SJCRH30 (cell line): ENCODE data around the gene INTS3. TPM values are rescaled to one million over a fixed set of nuclear protein-coding genes. Genes with fewer than 3 reads are reported as not detected.
"Not testable (repeated sequence)": the region's sequence is repeated elsewhere in the genome, so short reads cannot be mapped to it uniquely, and the experiment has no call there.

ENCODE experiments used
- DNase-seq, 2 experiments: peaks; one replicate each; pipeline ENCODE4 v3.0.0-alpha.2; 2015 to 2020
- H3K27ac ChIP-seq: fragments of 250-450 bp; sonication (Bioruptor Pico); 2 replicates; pipeline ENCODE4 v1.5.1; 2020; ENCODE audit warnings: mild to moderate bottlenecking, moderate library complexity
- H3K27me3 ChIP-seq: fragments of 250-450 bp; sonication (Bioruptor Pico); 2 replicates; pipeline ENCODE4 v1.5.1; 2020; ENCODE audit warnings: mild to moderate bottlenecking, moderate library complexity
- H3K36me3 ChIP-seq: fragments of 250-450 bp; sonication (Bioruptor Pico); 2 replicates; pipeline ENCODE4 v1.5.1; 2020; ENCODE audit warnings: mild to moderate bottlenecking, moderate library complexity
- H3K4me1 ChIP-seq: fragments of 250-450 bp; sonication (Bioruptor Pico); 2 replicates; pipeline ENCODE4 v1.5.1; 2020; ENCODE audit warnings: mild to moderate bottlenecking, moderate library complexity
- H3K4me3 ChIP-seq: fragments of 250-450 bp; sonication (Bioruptor Pico); 2 replicates; pipeline ENCODE4 v1.5.1; 2020; ENCODE audit warnings: mild to moderate bottlenecking, moderate library complexity
- H3K9me3 ChIP-seq: fragments of 250-450 bp; sonication (Bioruptor Pico); replicated peaks from 2 replicates; pipeline ENCODE4 v1.5.1; 2020; ENCODE audit warnings: mild to moderate bottlenecking, moderate library complexity
- total RNA-seq: library from RNA; depleted of rRNA; stranded (reverse); fragments of >200 nt; shearing (Covaris generic); gene quantifications from 2 replicates; pipeline ENCODE4 v1.2.3, GENCODE V29; 2014

The INTS3 gene
- total RNA-seq, 1 experiment from 2014 or later: 28.5 TPM

DNA sequence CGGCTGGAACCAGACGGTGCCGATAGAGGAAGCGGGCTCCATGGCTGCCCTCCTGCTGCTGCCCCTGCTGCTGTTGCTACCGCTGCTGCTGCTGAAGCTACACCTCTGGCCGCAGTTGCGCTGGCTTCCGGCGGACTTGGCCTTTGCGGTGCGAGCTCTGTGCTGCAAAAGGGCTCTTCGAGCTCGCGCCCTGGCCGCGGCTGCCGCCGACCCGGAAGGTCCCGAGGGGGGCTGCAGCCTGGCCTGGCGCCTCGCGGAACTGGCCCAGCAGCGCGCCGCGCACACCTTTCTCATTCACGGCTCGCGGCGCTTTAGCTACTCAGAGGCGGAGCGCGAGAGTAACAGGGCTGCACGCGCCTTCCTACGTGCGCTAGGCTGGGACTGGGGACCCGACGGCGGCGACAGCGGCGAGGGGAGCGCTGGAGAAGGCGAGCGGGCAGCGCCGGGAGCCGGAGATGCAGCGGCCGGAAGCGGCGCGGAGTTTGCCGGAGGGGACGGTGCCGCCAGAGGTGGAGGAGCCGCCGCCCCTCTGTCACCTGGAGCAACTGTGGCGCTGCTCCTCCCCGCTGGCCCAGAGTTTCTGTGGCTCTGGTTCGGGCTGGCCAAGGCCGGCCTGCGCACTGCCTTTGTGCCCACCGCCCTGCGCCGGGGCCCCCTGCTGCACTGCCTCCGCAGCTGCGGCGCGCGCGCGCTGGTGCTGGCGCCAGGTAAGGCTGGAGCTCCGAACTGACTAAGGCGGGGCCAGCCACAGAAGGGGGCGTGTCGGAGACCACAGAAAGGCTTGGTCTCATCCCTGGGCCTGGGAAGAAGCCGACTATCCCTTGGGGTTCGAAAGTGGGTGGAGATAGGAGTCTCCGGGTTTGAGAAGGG lies 47.8 kb downstream of the INTS3 start:
- H3K27ac ChIP-seq: no peak overlapping the region
- peak; percentile 19 to 21 for DNase-seq

DNA sequence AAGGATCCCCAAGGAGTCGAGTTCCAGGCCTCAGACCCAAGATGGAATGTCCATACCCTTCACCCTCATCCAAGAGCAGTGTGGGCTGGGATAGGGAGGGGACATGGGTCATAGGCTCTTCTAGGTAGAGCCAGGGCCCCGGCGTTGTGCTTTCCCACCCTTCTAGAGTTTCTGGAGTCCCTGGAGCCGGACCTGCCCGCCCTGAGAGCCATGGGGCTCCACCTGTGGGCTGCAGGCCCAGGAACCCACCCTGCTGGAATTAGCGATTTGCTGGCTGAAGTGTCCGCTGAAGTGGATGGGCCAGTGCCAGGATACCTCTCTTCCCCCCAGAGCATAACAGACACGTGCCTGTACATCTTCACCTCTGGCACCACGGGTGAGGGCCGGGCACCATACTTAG lies 48.5 kb downstream of the INTS3 start:
- H3K27ac ChIP-seq: no peak overlapping the region
- no peaks in the 10 kb centered on the region for H3K9me3 ChIP-seq
- no peak for DNase-seq
- no peak overlapping the region; the same call in 1 of the 2 replicates for H3K4me3 ChIP-seq
- no peaks in the 10 kb centered on the region for H3K4me1 ChIP-seq
- H3K27me3 ChIP-seq: no peaks in the 10 kb centered on the region
- no peaks in the 10 kb centered on the region for H3K36me3 ChIP-seq

More for the DNA sequence above, 47.8 kb downstream of the INTS3 start:
- no peaks in the 10 kb centered on the region for H3K9me3 ChIP-seq
- H3K36me3 ChIP-seq: no peaks in the 10 kb centered on the region
- no peaks in the 10 kb centered on the region for H3K4me1 ChIP-seq
- H3K4me3 ChIP-seq: peak overlapping the region; percentile 49
- H3K27me3 ChIP-seq: no peaks in the 10 kb centered on the region

DNA sequence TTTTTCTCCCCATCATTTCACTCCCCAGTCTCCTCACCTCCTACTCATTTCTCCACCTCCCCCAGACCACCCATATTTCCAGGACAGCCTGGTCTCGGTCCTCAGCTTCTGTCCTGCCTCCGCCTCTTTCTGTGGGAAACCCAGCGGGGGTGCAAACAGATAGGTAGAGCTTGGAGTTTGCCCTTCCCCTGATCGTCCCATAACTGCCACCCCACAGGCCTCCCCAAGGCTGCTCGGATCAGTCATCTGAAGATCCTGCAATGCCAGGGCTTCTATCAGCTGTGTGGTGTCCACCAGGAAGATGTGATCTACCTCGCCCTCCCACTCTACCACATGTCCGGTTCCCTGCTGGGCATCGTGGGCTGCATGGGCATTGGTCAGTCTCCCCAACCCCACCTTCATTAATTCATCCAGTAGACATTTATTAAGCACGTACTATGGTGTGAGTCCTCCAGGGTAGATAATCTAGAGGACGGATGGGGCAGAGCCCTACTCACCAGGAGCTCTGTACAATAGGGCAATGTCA lies 49.1 kb downstream of the INTS3 start:
- H3K4me3 ChIP-seq: no peak overlapping the region
- H3K4me1 ChIP-seq: no peaks in the 10 kb centered on the region
- H3K27ac ChIP-seq: no peak overlapping the region
- no peaks in the 10 kb centered on the region for H3K27me3 ChIP-seq
- H3K36me3 ChIP-seq: no peaks in the 10 kb centered on the region
- no peak for DNase-seq
- H3K9me3 ChIP-seq: no peaks in the 10 kb centered on the region

DNA sequence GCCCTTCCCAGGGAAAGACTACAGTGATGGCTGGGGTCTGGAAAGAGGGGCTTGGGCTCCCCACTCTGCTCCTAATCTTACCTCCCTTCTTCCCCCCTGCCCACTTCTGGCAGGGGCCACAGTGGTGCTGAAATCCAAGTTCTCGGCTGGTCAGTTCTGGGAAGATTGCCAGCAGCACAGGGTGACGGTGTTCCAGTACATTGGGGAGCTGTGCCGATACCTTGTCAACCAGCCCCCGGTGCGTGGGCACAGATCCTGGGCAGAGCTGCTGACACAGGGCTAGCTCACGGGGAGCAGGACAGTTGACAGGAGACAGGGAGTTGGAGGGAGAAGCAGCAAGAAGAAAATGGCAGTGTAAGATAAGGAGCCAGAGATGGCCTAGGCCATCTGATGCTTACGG lies 49.8 kb downstream of the INTS3 start:
- no peak for DNase-seq
- Histone ChIP-seq H3K4me1 (no peaks in the 10 kb centered on the region), H3K36me3 (no peaks in the 10 kb centered on the region), H3K9me3 (no peaks in the 10 kb centered on the region), H3K27me3 (no peaks in the 10 kb centered on the region), H3K4me3 (no peak overlapping the region), H3K27ac (no peak overlapping the region)

DNA sequence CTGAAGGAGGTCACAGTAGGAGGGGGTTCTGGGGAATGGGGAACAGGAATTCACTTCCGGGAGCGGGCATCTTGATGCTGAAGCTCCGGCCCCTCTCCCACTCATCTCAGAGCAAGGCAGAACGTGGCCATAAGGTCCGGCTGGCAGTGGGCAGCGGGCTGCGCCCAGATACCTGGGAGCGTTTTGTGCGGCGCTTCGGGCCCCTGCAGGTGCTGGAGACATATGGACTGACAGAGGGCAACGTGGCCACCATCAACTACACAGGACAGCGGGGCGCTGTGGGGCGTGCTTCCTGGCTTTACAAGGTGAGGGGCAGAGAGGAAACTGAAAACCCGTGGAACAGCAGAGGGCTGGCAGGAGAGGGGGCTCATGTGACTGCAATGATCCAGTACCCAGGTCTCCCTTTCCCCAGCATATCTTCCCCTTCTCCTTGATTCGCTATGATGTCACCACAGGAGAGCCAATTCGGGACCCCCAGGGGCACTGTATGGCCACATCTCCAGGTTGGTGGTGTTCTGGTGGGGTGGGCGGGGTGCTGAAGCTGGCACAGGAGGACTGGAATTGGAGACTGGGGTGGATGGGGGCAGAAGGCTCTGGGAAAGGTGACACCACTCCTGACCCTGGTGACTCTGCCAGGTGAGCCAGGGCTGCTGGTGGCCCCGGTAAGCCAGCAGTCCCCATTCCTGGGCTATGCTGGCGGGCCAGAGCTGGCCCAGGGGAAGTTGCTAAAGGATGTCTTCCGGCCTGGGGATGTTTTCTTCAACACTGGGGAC lies 50.4 kb downstream of the INTS3 start:
- Histone ChIP-seq H3K27ac (no peak overlapping the region), H3K4me1 (no peaks in the 10 kb centered on the region), H3K4me3 (no peak overlapping the region), H3K36me3 (no peaks in the 10 kb centered on the region), H3K27me3 (no peaks in the 10 kb centered on the region), H3K9me3 (no peaks in the 10 kb centered on the region)
- no peak for DNase-seq

DNA sequence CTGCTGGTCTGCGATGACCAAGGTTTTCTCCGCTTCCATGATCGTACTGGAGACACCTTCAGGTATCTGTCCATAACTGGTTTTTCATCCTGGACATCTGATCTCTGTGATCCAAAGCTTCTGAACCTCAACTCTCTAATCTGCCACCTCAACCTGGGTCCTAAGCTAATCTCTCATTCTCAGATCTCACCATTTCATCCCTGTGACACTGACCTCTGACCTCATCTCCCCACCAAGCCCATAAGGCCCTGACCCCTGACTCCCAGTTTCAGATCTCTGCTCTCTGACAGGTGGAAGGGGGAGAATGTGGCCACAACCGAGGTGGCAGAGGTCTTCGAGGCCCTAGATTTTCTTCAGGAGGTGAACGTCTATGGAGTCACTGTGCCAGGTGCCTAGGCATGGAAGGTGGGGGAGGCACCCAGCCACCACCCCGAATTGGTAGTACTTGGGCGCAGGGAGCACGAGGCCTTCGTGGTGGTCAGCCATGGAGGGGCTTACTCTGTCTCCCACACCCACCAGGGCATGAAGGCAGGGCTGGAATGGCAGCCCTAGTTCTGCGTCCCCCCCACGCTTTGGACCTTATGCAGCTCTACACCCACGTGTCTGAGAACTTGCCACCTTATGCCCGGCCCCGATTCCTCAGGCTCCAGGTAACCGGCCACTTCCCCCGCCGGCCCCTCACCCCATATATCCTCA lies 51.1 kb downstream of the INTS3 start:
- Histone ChIP-seq H3K4me3 (no peak overlapping the region), H3K36me3 (no peaks in the 10 kb centered on the region), H3K27ac (no peak overlapping the region), H3K27me3 (no peaks in the 10 kb centered on the region), H3K9me3 (no peaks in the 10 kb centered on the region), H3K4me1 (no peaks in the 10 kb centered on the region)
- no peak for DNase-seq

DNA sequence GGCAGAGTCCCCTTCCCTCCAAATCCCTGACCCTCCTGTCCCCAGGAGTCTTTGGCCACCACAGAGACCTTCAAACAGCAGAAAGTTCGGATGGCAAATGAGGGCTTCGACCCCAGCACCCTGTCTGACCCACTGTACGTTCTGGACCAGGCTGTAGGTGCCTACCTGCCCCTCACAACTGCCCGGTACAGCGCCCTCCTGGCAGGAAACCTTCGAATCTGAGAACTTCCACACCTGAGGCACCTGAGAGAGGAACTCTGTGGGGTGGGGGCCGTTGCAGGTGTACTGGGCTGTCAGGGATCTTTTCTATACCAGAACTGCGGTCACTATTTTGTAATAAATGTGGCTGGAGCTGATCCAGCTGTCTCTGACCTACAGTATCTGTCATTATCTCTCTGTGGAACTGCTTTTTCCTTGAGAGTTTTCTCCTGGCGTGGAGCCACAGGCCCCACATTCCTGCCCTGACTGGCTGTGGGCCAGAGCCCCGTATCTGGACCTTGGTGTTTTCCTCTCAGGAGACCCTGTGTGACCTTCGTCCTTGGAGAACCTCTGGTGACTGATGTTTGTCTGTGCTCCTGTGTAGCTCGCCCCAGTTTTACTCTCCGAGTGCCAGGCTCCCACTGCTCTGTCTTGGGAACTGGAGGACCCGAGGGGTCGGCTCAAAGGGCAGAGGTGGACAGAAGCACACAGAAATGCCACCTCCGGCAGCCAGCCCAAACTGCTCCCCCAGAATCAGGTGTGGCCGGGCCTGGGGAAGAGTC lies 52.1 kb downstream of the INTS3 start:
- DNase-seq: no peak
- Histone ChIP-seq H3K27ac (no peak overlapping the region), H3K27me3 (no peaks in the 10 kb centered on the region), H3K9me3 (no peaks in the 10 kb centered on the region), H3K4me1 (no peaks in the 10 kb centered on the region), H3K36me3 (no peaks in the 10 kb centered on the region), H3K4me3 (no peak overlapping the region)

DNA sequence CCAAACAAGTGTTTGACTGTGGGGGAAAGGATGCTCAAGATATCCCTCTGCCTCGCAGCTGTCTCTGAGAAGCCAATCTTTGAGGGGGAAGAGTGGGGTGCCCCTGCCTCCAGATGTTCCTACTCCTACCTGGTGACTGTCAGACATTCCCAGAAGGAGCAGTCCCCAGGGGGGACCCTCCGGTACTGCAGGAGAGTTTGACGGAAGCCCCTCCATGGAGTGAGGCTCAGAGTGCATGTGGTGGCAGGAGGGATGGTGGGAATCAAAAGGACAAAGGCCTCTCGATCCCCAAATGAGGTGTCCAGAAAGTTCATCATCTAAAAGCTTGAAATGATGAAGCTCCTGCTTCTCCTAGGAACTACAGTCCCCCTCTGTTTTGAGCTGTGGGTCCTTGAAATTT lies 52.7 kb downstream of the INTS3 start:
- H3K36me3 ChIP-seq: no peaks in the 10 kb centered on the region
- no peaks in the 10 kb centered on the region for H3K4me1 ChIP-seq
- no peaks in the 10 kb centered on the region for H3K9me3 ChIP-seq
- DNase-seq: no peak
- no peaks in the 10 kb centered on the region for H3K27me3 ChIP-seq
- H3K4me3 ChIP-seq: no peak overlapping the region
- no peak overlapping the region for H3K27ac ChIP-seq

DNA sequence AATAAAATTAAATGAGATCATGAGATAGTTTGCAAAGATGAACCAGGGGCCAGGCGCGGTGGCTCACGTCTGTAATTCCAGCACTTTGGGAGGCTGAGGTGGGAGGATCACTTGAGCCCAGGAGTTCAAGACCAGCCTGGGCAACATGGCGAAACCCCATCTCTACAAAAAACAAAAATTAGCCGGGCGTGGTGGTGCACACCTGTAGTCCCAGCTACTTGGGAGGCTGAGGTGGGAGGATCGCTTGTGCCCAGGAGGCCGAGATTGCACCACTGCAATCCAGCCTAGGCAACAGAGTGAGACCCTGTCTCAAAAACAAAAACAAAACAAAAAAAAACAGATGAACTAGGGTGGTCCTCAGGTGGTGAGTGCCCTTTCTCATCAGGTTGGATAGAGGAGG lies 54.8 kb downstream of the INTS3 start:
- H3K4me3 ChIP-seq: peak overlapping the region; percentile 84
- not testable (repeated sequence) for DNase-seq, H3K36me3 ChIP-seq, H3K9me3 ChIP-seq, H3K4me1 ChIP-seq, H3K27me3 ChIP-seq
- H3K27ac ChIP-seq: peak overlapping the region; percentile 84; the same call in 1 of the 2 replicates

DNA sequence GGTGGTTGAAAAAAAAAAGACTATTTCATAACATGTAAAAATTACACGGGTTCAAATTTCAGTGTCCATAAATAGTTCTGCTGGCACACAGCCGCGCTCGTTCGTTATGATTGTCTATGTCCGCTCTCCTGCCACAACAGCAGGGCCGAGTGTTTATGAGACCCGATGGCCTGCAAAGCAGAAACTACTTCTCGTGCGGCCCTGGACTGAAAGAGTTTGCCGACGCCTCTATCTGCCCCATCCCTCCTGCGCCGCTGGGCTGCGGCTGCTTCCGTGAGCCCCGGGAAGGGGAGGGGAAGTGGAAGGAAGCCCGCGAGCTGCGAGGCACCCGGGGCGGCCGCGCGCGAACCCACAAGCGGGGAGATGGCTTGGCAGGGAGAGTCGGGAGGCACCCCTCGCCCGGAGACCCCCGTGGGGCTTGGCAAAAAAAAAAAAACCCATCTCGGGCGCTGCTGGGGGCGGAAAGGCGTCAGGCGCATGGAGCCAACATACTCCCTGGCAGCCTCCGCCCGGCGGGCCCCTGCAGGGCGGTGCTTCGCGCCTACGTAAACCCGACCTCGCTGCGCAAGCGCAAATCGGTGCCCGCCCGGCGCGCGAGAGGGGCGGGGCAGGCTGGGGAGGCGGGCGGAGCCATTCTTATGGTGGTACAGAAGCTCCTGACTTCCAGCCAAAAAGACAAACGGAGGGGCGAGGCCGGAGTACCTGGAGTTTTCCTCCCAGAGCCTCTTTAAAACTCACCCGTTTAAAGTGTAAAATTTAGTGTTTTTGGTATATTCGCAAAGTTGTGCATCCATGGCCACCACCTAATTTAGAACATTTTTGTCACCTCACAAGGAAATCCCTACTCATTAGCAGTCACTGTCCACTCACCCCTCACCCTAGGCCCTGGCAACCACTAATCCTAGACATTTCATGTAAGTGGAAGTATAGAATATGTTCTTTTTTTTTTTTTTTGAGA lies 55.7 kb downstream of the INTS3 start:
- peak; percentile 89 to 90 for DNase-seq
- no peaks in the 10 kb centered on the region for H3K36me3 ChIP-seq
- no peaks in the 10 kb centered on the region for H3K4me1 ChIP-seq
- peak overlapping the region; percentile 84 for H3K4me3 ChIP-seq
- no peaks in the 10 kb centered on the region for H3K9me3 ChIP-seq
- H3K27ac ChIP-seq: peak overlapping the region; percentile 84
- H3K27me3 ChIP-seq: no peaks in the 10 kb centered on the region

DNA sequence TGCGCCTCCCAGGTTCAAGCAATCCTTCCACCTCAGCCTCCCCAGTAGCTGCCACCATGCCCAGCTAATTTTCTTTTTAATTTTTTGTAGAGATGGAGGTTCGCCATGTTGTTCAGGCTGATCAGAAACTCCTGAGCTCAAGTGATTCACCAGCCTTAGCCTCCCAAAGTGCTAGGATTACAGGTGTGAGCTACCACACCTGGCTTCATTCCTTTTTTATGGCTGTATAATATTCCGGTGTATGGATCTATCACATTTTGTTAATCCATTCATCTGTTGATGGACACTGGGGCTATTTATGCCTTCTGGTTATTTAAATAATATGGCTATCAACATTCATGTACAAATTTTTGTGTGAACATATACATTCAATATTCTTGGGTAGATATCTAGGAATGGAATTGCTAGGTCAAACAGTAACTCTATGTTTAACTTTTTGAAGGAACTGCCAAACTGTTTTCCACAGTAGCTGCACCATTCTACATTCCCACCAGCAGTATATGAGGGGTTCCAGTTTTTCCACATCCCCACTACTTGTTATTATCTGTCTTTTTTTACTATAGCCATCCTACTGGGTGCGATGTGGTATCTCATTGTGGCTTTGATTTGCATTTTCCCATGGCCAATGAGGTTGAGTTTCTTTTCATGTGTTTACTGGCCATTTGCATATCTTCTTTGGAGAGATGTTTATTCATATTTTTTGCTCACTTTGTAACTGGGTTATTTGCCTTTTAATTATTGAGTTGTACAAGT lies 58.4 kb downstream of the INTS3 start:
- Histone ChIP-seq H3K4me1 (no peaks in the 10 kb centered on the region), H3K9me3 (no peaks in the 10 kb centered on the region), H3K4me3 (no peak overlapping the region), H3K27me3 (no peaks in the 10 kb centered on the region), H3K27ac (no peak overlapping the region), H3K36me3 (no peaks in the 10 kb centered on the region)
- DNase-seq: no peak

DNA sequence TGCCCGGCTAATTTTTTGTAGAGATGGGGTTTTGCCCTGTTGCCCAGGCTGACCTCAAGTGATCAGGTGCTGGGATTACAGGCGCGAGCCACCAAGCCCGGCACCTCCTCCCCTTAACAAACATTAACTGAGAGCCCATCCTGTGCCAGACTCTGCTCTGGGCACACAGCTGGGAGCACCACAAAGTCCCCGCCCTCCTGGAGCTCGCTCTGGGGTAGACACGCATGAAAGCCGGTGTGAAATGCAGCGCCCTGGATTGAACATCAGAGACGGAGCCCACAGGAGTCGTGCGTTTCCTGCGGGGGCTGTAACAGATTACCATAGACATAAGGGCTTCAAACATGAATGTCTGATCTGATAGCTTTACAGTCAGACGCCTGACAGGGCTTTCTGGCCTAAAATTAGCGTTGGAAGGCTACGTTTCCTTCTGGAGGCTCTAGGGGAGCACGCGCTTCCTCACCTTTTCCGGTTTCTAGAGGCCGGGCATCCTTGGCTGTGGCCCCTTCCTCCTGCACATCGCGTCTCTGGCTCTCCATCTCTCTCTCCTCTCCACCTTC lies 61.7 kb downstream of the INTS3 start:
- H3K4me3 ChIP-seq: peak overlapping the region; percentile 53
- H3K27me3 ChIP-seq: no peaks in the 10 kb centered on the region
- peak; percentile 40 to 55 for DNase-seq
- H3K36me3 ChIP-seq: no peaks in the 10 kb centered on the region
- H3K9me3 ChIP-seq: no peaks in the 10 kb centered on the region
- peak overlapping the region; percentile 81 for H3K27ac ChIP-seq
- no peaks in the 10 kb centered on the region for H3K4me1 ChIP-seq
